ENCODE measurements around the gene CFAP298. TPM values are rescaled to one million over a fixed set of nuclear protein-coding genes. Genes with fewer than 3 reads are reported as not detected.

Gene CFAP298
- total and polyA plus RNA-seq, 11 donors: 14.2 to 36.0 (median 20.8) TPM

DNA sequence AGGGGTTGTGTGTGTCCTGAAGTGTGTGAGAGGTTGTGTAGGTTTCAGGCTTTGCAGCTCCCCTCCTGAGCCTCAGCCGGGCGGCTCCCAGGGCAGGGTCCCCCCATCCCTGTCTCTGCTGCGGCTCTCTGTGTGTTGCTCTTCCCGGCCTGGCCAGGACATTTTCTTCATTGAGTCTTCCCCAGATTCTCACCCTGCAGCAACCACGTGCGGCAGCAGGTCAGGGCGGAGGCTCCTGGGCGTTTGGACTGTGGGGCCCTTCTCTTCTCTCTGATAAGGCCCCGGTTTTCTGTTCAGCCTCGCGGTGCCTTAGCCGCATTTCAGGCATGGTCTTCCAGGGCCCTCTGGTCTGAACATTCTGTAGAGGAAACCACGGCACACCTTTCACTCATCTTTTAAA lies 25.1 kb downstream of the CFAP298 start:
- DNase-seq: no peak
- 74 to 82% (median 76%) methylated on average over 13 of the region's 13 CpGs for WGBS, 4 donors
- intact Hi-C loops (cut with DNase I): no loop called here
- Histone ChIP-seq H3K27me3 (no peaks in the 10 kb centered on the region), H3K36me3 (peaks cover 0 to 8% (median 0%) of the 10 kb centered on the region in 9 donors), H3K4me1 (no peaks in the 10 kb centered on the region), H3K27ac (no peak overlapping the region), H3K9me3 (no peaks in the 10 kb centered on the region), H3K4me3 (no peak overlapping the region)
- ATAC-seq: peak in 1 of 4 donors; percentile 34
- TF ChIP-seq POLR2A (IDR thresholded peaks at IDR 0.05): no peak
- TF ChIP-seq, protein P1, sequence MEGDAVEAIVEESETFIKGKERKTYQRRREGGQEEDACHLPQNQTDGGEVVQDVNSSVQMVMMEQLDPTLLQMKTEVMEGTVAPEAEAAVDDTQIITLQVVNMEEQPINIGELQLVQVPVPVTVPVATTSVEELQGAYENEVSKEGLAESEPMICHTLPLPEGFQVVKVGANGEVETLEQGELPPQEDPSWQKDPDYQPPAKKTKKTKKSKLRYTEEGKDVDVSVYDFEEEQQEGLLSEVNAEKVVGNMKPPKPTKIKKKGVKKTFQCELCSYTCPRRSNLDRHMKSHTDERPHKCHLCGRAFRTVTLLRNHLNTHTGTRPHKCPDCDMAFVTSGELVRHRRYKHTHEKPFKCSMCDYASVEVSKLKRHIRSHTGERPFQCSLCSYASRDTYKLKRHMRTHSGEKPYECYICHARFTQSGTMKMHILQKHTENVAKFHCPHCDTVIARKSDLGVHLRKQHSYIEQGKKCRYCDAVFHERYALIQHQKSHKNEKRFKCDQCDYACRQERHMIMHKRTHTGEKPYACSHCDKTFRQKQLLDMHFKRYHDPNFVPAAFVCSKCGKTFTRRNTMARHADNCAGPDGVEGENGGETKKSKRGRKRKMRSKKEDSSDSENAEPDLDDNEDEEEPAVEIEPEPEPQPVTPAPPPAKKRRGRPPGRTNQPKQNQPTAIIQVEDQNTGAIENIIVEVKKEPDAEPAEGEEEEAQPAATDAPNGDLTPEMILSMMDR (IDR thresholded peaks at IDR 0.05): no peak

- TF ChIP-seq, protein P1 (IDR thresholded peaks at IDR 0.05): no peak
- no peak for TF ChIP-seq POLR2A (IDR thresholded peaks at IDR 0.05)
- intact Hi-C loops (cut with DNase I): no loop called here
- 82 to 91% (median 90%) methylated on average over 9 of the region's 9 CpGs for WGBS, 4 donors
- H3K27ac ChIP-seq: no peak overlapping the region
- H3K4me1 ChIP-seq: no peaks in the 10 kb centered on the region
- DNase-seq: no peak
- no peaks in the 10 kb centered on the region for H3K9me3 ChIP-seq
- H3K36me3 ChIP-seq: peaks cover 0 to 8% (median 0%) of the 10 kb centered on the region in 9 donors
- no peak overlapping the region for H3K4me3 ChIP-seq
- no peaks in the 10 kb centered on the region for H3K27me3 ChIP-seq
- no peak for ATAC-seq
Observed at GRCh38 chr21:32585970-32586369, 26.2 kb downstream of the CFAP298 start.

GRCh38 chr21:32585042-32585710 lies 27.0 kb downstream of the CFAP298 start, which contains the start of gene TCP10L:
Gene TCP10L, minus strand, starts transcription at chr21:32585523. Its CDS starts 1,219 bp downstream, at chr21:32584304.
- intact Hi-C loops (cut with DNase I): no loop called here
- H3K27me3 ChIP-seq: no peaks in the 10 kb centered on the region
- TF ChIP-seq POLR2A (IDR thresholded peaks at IDR 0.05): no peak
- TF ChIP-seq, protein P1 (IDR thresholded peaks at IDR 0.05): no peak
- no peaks in the 10 kb centered on the region for H3K9me3 ChIP-seq
- ATAC-seq (no peak), DNase-seq (no peak)
- peaks cover 0 to 8% (median 0%) of the 10 kb centered on the region in 9 donors for H3K36me3 ChIP-seq
- H3K4me3 ChIP-seq: no peak within 1 kb of the TSS
- H3K4me1 ChIP-seq: no peaks in the 10 kb centered on the region
- 85 to 89% (median 88%) methylated on average over 17 of the region's 17 CpGs for WGBS, 4 donors
- no peak within 1 kb of the TSS for H3K27ac ChIP-seq

- H3K9me3 ChIP-seq: no peaks in the 10 kb centered on the region
- H3K4me3 ChIP-seq: no peak overlapping the region
- 85 to 92% (median 90%) methylated on average over 8 of the region's 8 CpGs for WGBS, 4 donors
- no peaks in the 10 kb centered on the region for H3K27me3 ChIP-seq
- ATAC-seq: peak in 1 of 4 donors; percentile 20
- intact Hi-C loops (cut with DNase I): no loop called here
- peaks cover 0 to 8% (median 0%) of the 10 kb centered on the region in 9 donors for H3K36me3 ChIP-seq
- no peak for TF ChIP-seq POLR2A (IDR thresholded peaks at IDR 0.05)
- TF ChIP-seq, protein P1 (IDR thresholded peaks at IDR 0.05): no peak
- DNase-seq: no peak
- H3K4me1 ChIP-seq: no peaks in the 10 kb centered on the region
- no peak overlapping the region for H3K27ac ChIP-seq
Observed at GRCh38 chr21:32584472-32584871, 27.7 kb downstream of the CFAP298 start.
